Measurements from ENCODE around the gene KAT2B. TPM values are rescaled to one million over a fixed set of nuclear protein-coding genes. Genes with fewer than 3 reads are reported as not detected.

Gene KAT2B
- total RNA-seq, 1 donor from 2014 or later, result 25.6 TPM

- ATAC-seq, result no peak
- no peak for DNase-seq (ENCODE audit: low spot score)
These were observed 55.2 kb downstream of the KAT2B start for GRCh38 chr3:20095470-20095869.

GRCh38 chr3:20096135-20096685 is 56.0 kb downstream of the KAT2B start:
- DNase-seq (ENCODE audit: low spot score) (no peak), ATAC-seq (peak; percentile 58)

- peak; percentile 95 for ATAC-seq
These were observed 56.8 kb downstream of the KAT2B start for GRCh38 chr3:20097015-20097414.

GRCh38 chr3:20099060-20099459 is 58.8 kb downstream of the KAT2B start:
- DNase-seq (ENCODE audit: low spot score), result no peak
- no peak for ATAC-seq

More at GRCh38 chr3:20097015-20097414, 56.8 kb downstream of the KAT2B start:
- peak; percentile 81 for DNase-seq (ENCODE audit: low spot score)

- no peak for ATAC-seq
- no peak for DNase-seq (ENCODE audit: low spot score)
These were observed 59.9 kb downstream of the KAT2B start for GRCh38 chr3:20100151-20100550.

- ATAC-seq, result no peak
These were observed 60.8 kb downstream of the KAT2B start for GRCh38 chr3:20101041-20101440.

GRCh38 chr3:20103731-20104130 is 63.5 kb downstream of the KAT2B start:
- ATAC-seq (no peak), DNase-seq (ENCODE audit: low spot score) (no peak)

More at GRCh38 chr3:20101041-20101440, 60.8 kb downstream of the KAT2B start:
- no peak for DNase-seq (ENCODE audit: low spot score)

GRCh38 chr3:20104167-20104661 is 64.0 kb downstream of the KAT2B start:
- DNase-seq (ENCODE audit: low spot score), result no peak
- ATAC-seq, result no peak

- ATAC-seq (no peak), DNase-seq (ENCODE audit: low spot score) (no peak)
These were observed 65.5 kb downstream of the KAT2B start for GRCh38 chr3:20105513-20106280.

GRCh38 chr3:20107722-20108121 is 67.5 kb downstream of the KAT2B start:
- no peak for DNase-seq (ENCODE audit: low spot score)
- ATAC-seq, result peak; percentile 47

- no peak for DNase-seq (ENCODE audit: low spot score)
These were observed 68.6 kb downstream of the KAT2B start for GRCh38 chr3:20108869-20109268.

GRCh38 chr3:20110826-20111225 is 70.6 kb downstream of the KAT2B start:
- no peak for DNase-seq (ENCODE audit: low spot score)
- no peak for ATAC-seq

More at GRCh38 chr3:20108869-20109268, 68.6 kb downstream of the KAT2B start:
- ATAC-seq, result peak; percentile 81

GRCh38 chr3:20111836-20112235 is 71.6 kb downstream of the KAT2B start:
- no peak for DNase-seq (ENCODE audit: low spot score)
- ATAC-seq, result no peak

GRCh38 chr3:20121088-20121487 is 80.8 kb downstream of the KAT2B start:
- ATAC-seq (no peak), DNase-seq (ENCODE audit: low spot score) (no peak)

- ATAC-seq (no peak), DNase-seq (ENCODE audit: low spot score) (no peak)
These were observed 82.9 kb downstream of the KAT2B start for GRCh38 chr3:20123131-20123652.

GRCh38 chr3:20125289-20125688 is 85.0 kb downstream of the KAT2B start:
- ATAC-seq (no peak), DNase-seq (ENCODE audit: low spot score) (no peak)

GRCh38 chr3:20125897-20126296 is 85.7 kb downstream of the KAT2B start:
- DNase-seq (ENCODE audit: low spot score), result no peak
- ATAC-seq, result no peak

- no peak for ATAC-seq
- no peak for DNase-seq (ENCODE audit: low spot score)
These were observed 88.1 kb downstream of the KAT2B start for GRCh38 chr3:20128358-20128757.

- no peak for DNase-seq (ENCODE audit: low spot score)
These were observed 89.9 kb downstream of the KAT2B start for GRCh38 chr3:20130106-20130505.

GRCh38 chr3:20136231-20136630 is 96.0 kb downstream of the KAT2B start:
- ATAC-seq, result no peak
- DNase-seq (ENCODE audit: low spot score), result no peak

More at GRCh38 chr3:20130106-20130505, 89.9 kb downstream of the KAT2B start:
- peak; percentile 34 for ATAC-seq

- no peak for ATAC-seq
- DNase-seq (ENCODE audit: low spot score), result no peak
These were observed 97.4 kb downstream of the KAT2B start for GRCh38 chr3:20137647-20138046.

GRCh38 chr3:20140881-20141280 is 100.6 kb downstream of the KAT2B start:
- no peak for ATAC-seq

More at GRCh38 chr3:20140881-20141280, 100.6 kb downstream of the KAT2B start:
- no peak for DNase-seq (ENCODE audit: low spot score)

Measured in left lobe of liver (tissue), 2 donors.